WI38 (cell line): Measurements from ENCODE around the gene EXOC3.

Experiments
- H3K4me3 ChIP-seq: 2 replicates; pipeline ENCODE4 v1.5.1; 2011; ENCODE audit warnings: low read depth, mild to moderate bottlenecking, control low read depth, low read length
- TF ChIP-seq, protein P1 (sequence below): IDR thresholded peaks from 2 replicates; pipeline ENCODE4 v1.5.1; 2012; ENCODE audit warnings: low read depth, mild to moderate bottlenecking, control low read depth, low read length

Gene EXOC3

DNA sequence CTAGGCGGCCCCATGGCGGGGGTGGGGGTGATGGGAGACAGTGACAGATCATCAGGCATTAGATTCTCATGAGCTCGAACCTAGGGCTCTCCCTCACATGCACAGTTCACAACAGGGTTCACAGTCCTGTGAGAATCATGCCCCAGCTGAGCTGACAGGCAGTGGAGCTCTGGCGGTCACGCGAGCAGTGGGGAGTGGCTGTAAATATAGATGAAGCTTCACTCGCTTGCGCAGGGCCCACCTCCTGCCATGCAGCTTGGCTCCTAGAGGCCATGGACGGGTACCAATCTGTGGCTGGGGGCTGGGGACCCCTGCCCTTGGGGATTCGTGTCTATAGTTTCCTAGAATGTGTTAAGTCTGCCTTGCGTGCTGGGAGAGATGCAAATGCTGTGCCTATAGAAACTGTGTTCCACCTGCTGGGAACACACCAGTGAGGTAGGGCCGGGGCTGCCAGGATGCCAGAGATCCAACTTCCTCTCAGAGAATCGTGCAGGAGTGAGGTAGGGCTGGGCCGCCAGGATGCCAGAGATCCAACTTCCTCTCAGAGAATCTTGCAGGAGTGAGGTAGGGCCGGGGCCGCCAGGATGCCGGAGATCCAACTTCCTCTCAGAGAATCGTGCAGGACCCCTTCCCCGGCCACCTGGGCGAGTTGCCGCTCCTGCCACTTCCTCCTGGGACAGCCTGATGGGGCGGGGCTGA, 14.1 kb upstream of the EXOC3 start:
- H3K4me3 ChIP-seq: no peak overlapping the region
- TF ChIP-seq, protein P1, sequence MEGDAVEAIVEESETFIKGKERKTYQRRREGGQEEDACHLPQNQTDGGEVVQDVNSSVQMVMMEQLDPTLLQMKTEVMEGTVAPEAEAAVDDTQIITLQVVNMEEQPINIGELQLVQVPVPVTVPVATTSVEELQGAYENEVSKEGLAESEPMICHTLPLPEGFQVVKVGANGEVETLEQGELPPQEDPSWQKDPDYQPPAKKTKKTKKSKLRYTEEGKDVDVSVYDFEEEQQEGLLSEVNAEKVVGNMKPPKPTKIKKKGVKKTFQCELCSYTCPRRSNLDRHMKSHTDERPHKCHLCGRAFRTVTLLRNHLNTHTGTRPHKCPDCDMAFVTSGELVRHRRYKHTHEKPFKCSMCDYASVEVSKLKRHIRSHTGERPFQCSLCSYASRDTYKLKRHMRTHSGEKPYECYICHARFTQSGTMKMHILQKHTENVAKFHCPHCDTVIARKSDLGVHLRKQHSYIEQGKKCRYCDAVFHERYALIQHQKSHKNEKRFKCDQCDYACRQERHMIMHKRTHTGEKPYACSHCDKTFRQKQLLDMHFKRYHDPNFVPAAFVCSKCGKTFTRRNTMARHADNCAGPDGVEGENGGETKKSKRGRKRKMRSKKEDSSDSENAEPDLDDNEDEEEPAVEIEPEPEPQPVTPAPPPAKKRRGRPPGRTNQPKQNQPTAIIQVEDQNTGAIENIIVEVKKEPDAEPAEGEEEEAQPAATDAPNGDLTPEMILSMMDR: no peak

DNA sequence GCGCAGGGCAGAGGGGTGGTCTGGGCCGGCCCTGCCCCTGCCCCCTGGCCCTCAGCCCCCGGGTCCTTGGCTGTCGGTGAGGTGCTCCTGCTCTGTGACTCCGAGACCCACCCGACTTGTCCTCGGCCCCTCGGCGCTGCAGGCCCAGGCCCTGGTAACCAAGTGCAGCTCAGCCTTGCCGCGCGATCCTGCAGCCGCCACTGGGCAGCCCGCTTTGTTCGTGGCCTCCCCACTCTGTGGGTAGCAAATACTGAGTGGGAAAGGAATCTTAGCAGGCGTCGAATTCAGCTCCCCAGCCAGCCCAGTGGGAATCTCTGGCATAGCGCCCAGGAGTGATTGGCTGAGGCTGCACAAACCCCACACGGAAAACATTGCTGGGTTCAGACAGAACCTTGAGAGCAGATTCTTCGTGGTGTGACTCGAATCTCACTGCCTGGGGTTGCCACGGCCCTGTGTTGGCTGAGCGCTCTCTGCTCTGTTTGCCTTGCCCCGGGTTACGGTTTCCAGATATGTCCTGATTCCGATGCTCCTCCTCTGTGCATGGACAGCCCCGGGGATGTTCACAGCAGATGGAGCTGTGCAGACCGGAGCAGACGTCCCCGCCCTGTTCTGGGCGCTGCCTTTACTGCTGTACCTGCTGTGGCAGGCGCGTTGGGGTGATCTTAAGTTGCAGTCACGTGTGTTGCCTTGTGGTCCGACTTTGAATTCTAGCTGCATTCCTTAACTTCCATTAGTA, 13.4 kb upstream of the EXOC3 start:
- TF ChIP-seq, protein P1: no peak
- no peak overlapping the region for H3K4me3 ChIP-seq

DNA sequence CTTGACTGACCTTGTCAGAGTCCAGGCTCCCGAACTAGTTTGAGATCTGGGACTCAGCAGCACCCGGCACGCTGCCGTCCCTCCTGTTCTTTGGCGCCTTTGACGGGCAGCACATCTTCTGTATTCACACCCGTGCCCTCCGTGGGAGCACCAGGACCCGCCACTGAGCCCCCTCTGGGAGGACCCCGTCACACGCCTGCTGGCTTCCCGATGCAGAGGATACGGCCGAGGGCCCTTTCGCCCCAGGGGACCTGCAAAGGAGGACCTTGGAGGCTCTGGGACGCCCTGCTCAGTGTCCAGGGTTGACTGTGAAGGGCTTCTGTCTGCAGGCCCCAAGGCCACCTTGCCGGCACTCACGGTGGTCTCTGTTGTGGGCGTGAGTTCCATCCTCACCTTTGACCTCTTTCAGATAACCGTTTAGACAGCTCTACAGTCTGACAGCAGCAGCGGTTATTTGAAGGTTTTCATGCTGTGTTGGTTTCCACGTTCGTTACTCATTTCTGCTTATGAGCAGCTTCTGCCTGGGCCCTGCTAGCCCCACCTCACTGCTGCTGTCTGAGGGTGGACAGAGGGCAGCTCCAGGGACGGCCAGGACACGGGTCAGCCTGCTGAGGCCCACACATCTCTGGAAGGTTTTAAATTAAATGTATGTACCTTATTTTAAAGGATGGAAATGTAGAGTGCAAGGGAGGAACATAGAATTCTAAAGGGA, 12.6 kb upstream of the EXOC3 start:
- H3K4me3 ChIP-seq: no peak overlapping the region
- TF ChIP-seq, protein P1: no peak

DNA sequence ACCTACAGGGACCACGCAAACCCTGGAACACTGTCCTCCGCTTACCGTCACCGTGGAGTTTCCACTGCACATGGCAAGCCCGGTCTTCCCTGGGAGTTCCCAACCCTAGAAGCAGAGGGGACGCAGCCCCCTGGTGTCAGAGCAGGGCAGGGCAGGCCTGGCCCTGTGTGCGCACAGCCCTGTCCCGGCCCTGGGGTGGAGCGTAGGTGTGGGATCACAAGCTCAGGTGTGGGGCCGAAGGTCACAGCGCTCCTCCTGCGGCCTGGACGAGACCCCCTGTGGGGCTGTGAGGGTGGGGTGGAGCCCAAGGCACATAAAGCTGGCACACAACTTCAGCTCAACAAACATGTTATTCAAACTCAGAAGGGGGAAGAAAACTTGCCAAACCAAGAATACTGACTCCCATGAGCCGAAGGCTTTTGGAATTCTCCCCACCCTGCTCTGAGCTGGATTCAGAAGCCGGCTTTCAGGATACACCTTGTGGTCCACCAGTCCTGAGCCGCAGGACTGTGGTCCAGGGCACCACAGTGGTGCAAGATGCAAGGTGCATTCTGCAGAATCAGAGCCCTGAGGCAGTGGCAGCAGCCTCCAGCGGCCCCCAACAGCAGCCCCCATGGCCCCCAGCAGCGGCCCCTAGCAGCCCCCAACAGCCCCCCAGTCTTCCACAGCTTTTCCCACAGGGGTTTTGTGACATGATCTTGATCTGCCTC, 11.8 kb upstream of the EXOC3 start:
- H3K4me3 ChIP-seq: no peak overlapping the region
- TF ChIP-seq, protein P1: peak; percentile 72

DNA sequence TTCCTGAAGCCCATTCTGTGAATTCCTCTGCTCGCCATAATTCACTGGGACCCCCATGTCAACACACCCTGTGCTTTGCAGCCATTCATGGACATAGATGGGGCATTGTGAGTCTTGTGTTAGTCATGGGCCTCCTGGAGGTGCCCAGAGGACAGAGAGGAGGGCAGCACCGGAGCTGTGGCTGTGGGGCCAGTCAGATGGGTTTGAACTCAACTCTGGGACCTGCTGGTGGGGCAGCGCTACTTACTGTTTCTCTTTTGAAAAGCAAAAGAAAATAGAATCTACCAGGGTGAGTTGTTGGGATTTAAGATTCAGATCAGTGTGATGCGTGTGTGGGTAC, 11.3 kb upstream of the EXOC3 start:
- no peak overlapping the region for H3K4me3 ChIP-seq
- TF ChIP-seq, protein P1: no peak

DNA sequence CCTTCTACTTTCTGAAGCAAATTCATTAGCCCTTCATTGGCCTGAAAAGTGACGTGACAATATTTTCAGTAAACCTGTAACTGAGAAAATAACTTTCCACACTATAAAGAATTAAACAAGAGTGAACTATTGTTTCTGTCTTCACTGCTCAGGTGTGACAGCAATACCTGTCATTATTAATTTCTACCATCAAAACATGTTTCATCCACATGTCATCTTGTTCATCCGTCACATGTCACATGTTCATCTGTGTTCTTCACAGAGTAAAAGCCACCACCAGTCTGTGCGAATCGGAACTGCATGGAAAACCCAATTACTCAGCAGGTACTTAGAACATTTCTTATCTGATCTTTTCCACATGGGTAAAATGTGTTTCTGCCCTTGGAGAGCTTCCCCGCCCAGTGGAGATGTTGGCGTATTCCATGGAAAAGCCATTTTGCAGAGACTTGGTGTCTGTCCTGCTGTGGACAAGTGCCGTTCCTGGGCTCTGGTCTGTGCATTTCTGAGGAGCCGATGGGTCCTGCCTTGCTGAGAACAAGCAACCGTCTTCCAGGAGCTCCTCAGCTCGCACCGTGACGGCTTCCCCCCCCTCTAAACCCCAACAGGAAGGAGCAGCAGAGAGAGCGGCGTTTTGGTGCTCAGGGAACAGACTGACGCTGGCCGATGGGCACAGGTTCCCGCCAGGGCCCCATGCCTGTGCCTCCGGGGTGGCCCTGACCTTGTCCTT, 10.6 kb upstream of the EXOC3 start:
- TF ChIP-seq, protein P1: no peak
- H3K4me3 ChIP-seq: no peak overlapping the region
